Adrenal gland (tissue), 12 donors: ENCODE data around the gene IRX6. TPM values are rescaled to one million over a fixed set of nuclear protein-coding genes. Genes with fewer than 3 reads are reported as not detected.

ENCODE experiments used
- DNase-seq, 7 donors: peaks; one replicate each; pipeline ENCODE4 v3.0.0-alpha.2; 2019 to 2020
- H3K27ac ChIP-seq, 5 donors: fragments of 200-600 bp; sonication (generic) in 4 of 5; 1 replicate in 3 of 5; 2 replicates in 2 of 5; pipeline versions ENCODE4 v1.5.1 to v1.8.0; 2016 to 2020; ENCODE audit warnings: mild to moderate bottlenecking in 1 of 5
- H3K27me3 ChIP-seq: fragments of 200-600 bp; 2 replicates; pipeline ENCODE4 v1.8.0; 2021
- H3K36me3 ChIP-seq, 2 donors: fragments of 200-600 bp; replicated peaks in 1 of 2; 1 replicate in 1 of 2; 2 replicates in 1 of 2; pipeline versions ENCODE4 v1.5.1 to v1.8.0; 2018 to 2022
- H3K4me1 ChIP-seq, 2 donors: fragments of 200-600 bp; replicated peaks in 1 of 2; 1 replicate in 1 of 2; 2 replicates in 1 of 2; pipeline versions ENCODE4 v1.5.1 to v1.8.0; 2018 to 2021
- H3K4me3 ChIP-seq, 4 donors: fragments of 200-600 bp; sonication (generic) in 3 of 4; one replicate each; pipeline ENCODE4 v1.5.1; 2016 to 2018
- H3K9me3 ChIP-seq, 3 donors: fragments of 200-600 bp; sonication (generic) in 1 of 3; replicated peaks in 1 of 3; 1 replicate in 2 of 3; 2 replicates in 1 of 3; pipeline versions ENCODE4 v1.5.1 to v1.8.0; 2016 to 2021
- CTCF ChIP-seq, 6 experiments: fragments of 450-650 bp in 4 of 6; fragments of 200-600 bp in 2 of 6; sonication (generic) in 1 of 6; IDR thresholded peaks; 1 replicate in 5 of 6; 2 replicates in 1 of 6; pipeline versions ENCODE4 v1.5.1 to v1.8.0; 2016 to 2021; ENCODE audit warnings: antibody characterized with exemption in 6 of 6, mild to moderate bottlenecking in 2 of 6, moderate library complexity in 1 of 6
- POLR2A ChIP-seq, 2 donors: fragments of 450-650 bp; IDR thresholded peaks; one replicate each; pipeline ENCODE4 v1.6.1; 2017; ENCODE audit warnings: antibody characterized with exemption in 2 of 2, mild to moderate bottlenecking in 2 of 2, moderate library complexity in 1 of 2
- WGBS, 4 donors: extraction: QIAGEN DNeasy Blood & Tissue Kit in 2 of 4; methylation state at CpG; one replicate each; pipeline versions ENCODE4 v1.1.5 to v1.1.7; 2013 to 2017; 5-methylcytosine and 5-hydroxymethylcytosine counted together
- intact Hi-C, 2 donors: fragments of 100-400 bp; cut with DNase I; formaldehyde crosslinking; loops; one replicate each; pipeline versions ENCODE4 v1.14.1 to v1.15.0; 2022 to 2023
- polyA plus RNA-seq, 3 donors: library from polyadenylated mRNA; stranded (reverse); fragments of 200-250 nt in 2 of 3; fragments of 350-450 nt in 1 of 3; fragmentation: Illumina TruSeq in 1 of 3; extraction: RNeasy Lipid Tissue Mini Kit (QIAGEN cat#74804) in 1 of 3; gene quantifications; one replicate each; pipeline ENCODE4 v1.2.3, GENCODE V29; 2013 to 2014
- total RNA-seq, 9 donors: library from RNA; depleted of rRNA in 4 of 9; stranded (reverse); fragments of >200 nt in 4 of 9; fragments of 120-200 nt in 1 of 9; fragmentation: NEBNext Ultra II Directional in 1 of 9; extraction: Animal tissue kit (Norgen Biotek cat#: 25700) in 1 of 9; gene quantifications; one replicate each; pipeline versions ENCODE4 v1.1.0 to v1.2.4, GENCODE V29; 2013 to 2023
- donor health status: healthy with polysubstance abuse.
- donor health status: Bipolar disorder and iron deficiency.
- donor health status: DM: yes; HTN: yes; CAD: no.
- donor health status: DM: no; HTN: no; CAD: no.
- donor health status: DM: no; HTN: no; CAD: no.
- donor health status: DM: yes; HTN: yes; CAD: no.

The IRX6 gene
- total and polyA plus RNA-seq, 12 donors, result 0.13 to 0.61 TPM; not detected in 10

DNA sequence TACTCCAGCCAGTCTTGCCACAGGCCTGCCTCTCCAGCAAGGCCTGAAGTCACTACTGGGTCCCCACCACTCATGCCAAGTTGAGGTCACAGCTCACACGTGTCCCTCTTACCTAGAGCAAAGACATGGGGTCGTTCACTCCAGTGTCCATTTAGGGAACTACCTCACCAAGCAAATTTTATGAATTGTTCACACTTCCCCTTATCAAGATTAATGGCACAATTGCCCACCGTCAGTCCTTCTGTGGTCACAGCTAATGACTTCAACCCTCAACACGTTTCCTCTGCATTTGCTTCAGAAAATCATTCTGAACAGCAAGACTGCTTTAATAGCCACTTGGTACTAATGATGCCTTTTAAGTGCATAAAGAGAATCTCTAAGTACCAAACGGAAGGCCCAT, 14.6 kb downstream of the IRX6 start:
- 41 to 66% (median 47%) methylated on average over 5 of the region's 5 CpGs for WGBS, 4 donors
- Histone ChIP-seq H3K27ac (no peak overlapping the region), H3K27me3 (no peaks in the 10 kb centered on the region), H3K4me3 (no peak overlapping the region), H3K36me3 (no peaks in the 10 kb centered on the region), H3K9me3 (no peaks in the 10 kb centered on the region), H3K4me1 (no peaks in the 10 kb centered on the region)
- intact Hi-C loops, result no loop called here
- DNase-seq, result no peak
- no peak for TF ChIP-seq POLR2A (IDR thresholded peaks at IDR 0.05)

GRCh38 chr16:55340445-55340844, 16.4 kb downstream of the IRX6 start:
- H3K27me3 ChIP-seq, result no peaks in the 10 kb centered on the region
- H3K4me1 ChIP-seq, result no peaks in the 10 kb centered on the region
- H3K36me3 ChIP-seq, result no peaks in the 10 kb centered on the region
- no peak for DNase-seq
- no peaks in the 10 kb centered on the region for H3K9me3 ChIP-seq
- no peak overlapping the region for H3K27ac ChIP-seq
- TF ChIP-seq CTCF (IDR thresholded peaks at IDR 0.05) (no peak), POLR2A (IDR thresholded peaks at IDR 0.05) (no peak)
- H3K4me3 ChIP-seq, result no peak overlapping the region
- intact Hi-C loops, result no loop called here
- 42 to 63% (median 59%) methylated on average over 1 of the region's 1 CpG for WGBS, 4 donors

- intact Hi-C loops, result no loop called here
These were observed 17.7 kb downstream of the IRX6 start for GRCh38 chr16:55341681-55342080.

GRCh38 chr16:55346475-55346874, 22.5 kb downstream of the IRX6 start:
- Histone ChIP-seq H3K4me3 (no peak overlapping the region), H3K27me3 (peaks cover 9% of the 10 kb centered on the region), H3K9me3 (no peaks in the 10 kb centered on the region), H3K4me1 (no peaks in the 10 kb centered on the region), H3K27ac (no peak overlapping the region), H3K36me3 (no peaks in the 10 kb centered on the region)
- DNase-seq, result no peak
- TF ChIP-seq POLR2A (IDR thresholded peaks at IDR 0.05), result no peak
- no peak for TF ChIP-seq CTCF (IDR thresholded peaks at IDR 0.05)
- WGBS, 4 donors, result 74 to 82% (median 79%) methylated on average over 6 of the region's 6 CpGs
- intact Hi-C loops, result no loop called here

More at GRCh38 chr16:55341681-55342080, 17.7 kb downstream of the IRX6 start:
- Histone ChIP-seq H3K27ac (no peak overlapping the region), H3K4me1 (no peaks in the 10 kb centered on the region), H3K27me3 (peaks cover 2% of the 10 kb centered on the region), H3K4me3 (no peak overlapping the region), H3K9me3 (no peaks in the 10 kb centered on the region), H3K36me3 (no peaks in the 10 kb centered on the region)
- TF ChIP-seq POLR2A (IDR thresholded peaks at IDR 0.05) (no peak), CTCF (IDR thresholded peaks at IDR 0.05) (no peak)
- no peak for DNase-seq
- 49 to 76% (median 73%) methylated on average over 4 of the region's 4 CpGs for WGBS, 4 donors

DNA sequence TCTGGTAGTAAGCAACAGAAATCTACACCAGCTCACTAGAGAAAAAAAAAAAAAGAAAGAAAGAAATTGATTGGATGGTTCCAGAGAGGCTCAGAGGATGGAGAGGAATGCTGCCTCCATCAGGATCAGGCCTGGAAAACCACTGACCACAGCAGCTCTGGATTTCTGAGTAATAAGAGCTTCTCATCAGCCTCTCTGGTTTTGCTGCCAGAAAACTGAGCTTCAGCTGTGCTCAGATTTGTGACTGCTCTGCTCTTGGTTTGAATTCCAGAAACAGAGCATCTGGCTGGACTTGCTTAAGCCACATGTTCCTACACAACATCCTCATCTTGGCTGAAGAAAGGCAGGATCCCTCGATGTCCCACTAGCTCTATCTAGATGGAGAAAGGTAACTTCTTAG, 25.9 kb downstream of the IRX6 start:
- Histone ChIP-seq H3K4me1 (no peaks in the 10 kb centered on the region), H3K9me3 (no peaks in the 10 kb centered on the region), H3K27me3 (peaks cover 16% of the 10 kb centered on the region), H3K27ac (no peak overlapping the region), H3K4me3 (no peak overlapping the region), H3K36me3 (no peaks in the 10 kb centered on the region)
- TF ChIP-seq POLR2A (IDR thresholded peaks at IDR 0.05) (no peak), CTCF (IDR thresholded peaks at IDR 0.05) (no peak)
- DNase-seq, result no peak
- intact Hi-C loops, result no loop called here
- WGBS, 4 donors, result 54 to 89% (median 75%) methylated on average over 1 of the region's 1 CpG
